Activated CD8-positive, alpha-beta memory T cell treated with anti-CD3 and anti-CD28 coated beads for 4 hours (primary cell): Measurements from ENCODE around the gene TBCA.

Experiments
- DNase-seq, 2 donors: peaks; one replicate each; pipeline ENCODE4 v3.0.0-alpha.2; 2020; ENCODE audit warnings: low read depth in 2 of 2

Gene TBCA

GRCh38 chr5:77643654-77644370 is 132.3 kb downstream of the TBCA start:
- no peak for DNase-seq

GRCh38 chr5:77642738-77643653 is 133.1 kb downstream of the TBCA start:
- no peak for DNase-seq

GRCh38 chr5:77641963-77642737 is 134.0 kb downstream of the TBCA start:
- no peak for DNase-seq

GRCh38 chr5:77641397-77641943 is 134.7 kb downstream of the TBCA start:
- no peak for DNase-seq
